Sigmoid colon (tissue), 4 donors: ENCODE results near the gene DDOST.

Experiments used
- CTCF ChIP-seq, 4 experiments: fragments of 450-650 bp in 3 of 4; fragments of 200-600 bp in 1 of 4; IDR thresholded peaks; one replicate each; pipeline ENCODE4 v1.5.1; 2016 to 2019; ENCODE audit warnings: antibody characterized with exemption in 4 of 4, mild to moderate bottlenecking in 3 of 4, moderate library complexity in 2 of 4
- POLR2A ChIP-seq, 2 donors: fragments of 450-650 bp; IDR thresholded peaks; one replicate each; pipeline ENCODE4 v1.6.1; 2016; ENCODE audit warnings: antibody characterized with exemption in 2 of 2, mild to moderate bottlenecking in 2 of 2, moderate library complexity in 2 of 2
- POLR2AphosphoS5 ChIP-seq, 4 donors: sonication (generic); formaldehyde crosslinking; IDR thresholded peaks; one replicate each; pipeline ENCODE4 v1.6.1; 2017; ENCODE audit warnings: antibody characterized with exemption in 4 of 4

DNA sequence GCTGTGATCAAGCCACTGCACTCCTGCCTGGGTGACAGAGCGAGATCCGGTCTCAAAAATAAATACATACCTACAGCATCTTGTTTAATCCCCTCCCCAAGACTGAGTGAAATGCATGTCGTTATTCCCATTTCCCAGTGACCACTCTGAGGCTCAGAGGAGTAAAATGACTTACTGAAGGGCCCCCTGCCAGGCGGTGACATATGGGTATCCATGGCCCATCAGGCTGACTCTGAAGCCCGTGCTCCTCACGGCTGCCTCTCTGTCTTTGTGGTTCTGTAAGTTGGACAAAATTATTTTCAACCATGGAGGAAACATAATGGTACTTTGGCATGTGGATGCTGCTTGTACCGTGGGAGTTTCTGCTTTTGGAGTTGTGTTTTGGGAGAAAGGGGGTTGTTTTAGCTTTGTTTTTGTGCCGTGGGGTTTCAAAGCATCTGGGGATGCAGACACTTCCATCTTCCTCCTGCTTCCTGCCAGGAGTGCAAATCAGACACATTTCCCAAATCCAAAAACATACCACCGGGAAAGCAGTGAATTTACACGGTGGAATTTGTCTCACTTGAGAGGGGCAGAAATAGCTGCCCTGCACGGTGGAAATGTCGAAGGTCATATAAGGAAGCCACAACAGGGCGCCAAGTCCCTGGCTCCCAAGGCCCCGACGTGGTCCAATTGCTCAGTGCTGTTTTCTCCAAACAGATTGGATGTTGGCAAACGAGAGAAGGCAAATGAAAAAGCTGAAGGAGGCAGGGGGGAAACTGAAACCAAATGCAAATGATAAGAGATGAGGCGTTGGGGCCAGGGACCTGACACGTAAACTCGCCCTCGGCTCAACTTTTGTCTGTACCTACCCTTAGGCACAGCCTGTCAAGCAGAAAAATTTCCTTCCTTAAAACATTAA is 45.0 kb downstream of the DDOST start:
- no peak for TF ChIP-seq CTCF (IDR thresholded peaks at IDR 0.05)
- no peak for TF ChIP-seq POLR2AphosphoS5 (IDR thresholded peaks at IDR 0.05)
- no peak for TF ChIP-seq POLR2A (IDR thresholded peaks at IDR 0.05)
